SK-N-SH (cell line): ENCODE measurements around the gene SH3PXD2A. TPM values are rescaled to one million over a fixed set of nuclear protein-coding genes. Genes with fewer than 3 reads are reported as not detected.

Experiments
- CTCF ChIA-PET: fragments of 300-600, 350-600 bp; formaldehyde crosslinking; extraction: SDS; loops from one replicate; lab custom pipeline; 2021; lab: Yijun Ruan, JAX
- POLR2A ChIA-PET: fragments of 350-600 bp; sonication (Branson Sonifier 250); formaldehyde crosslinking; extraction: SDS; loops from one replicate; lab custom pipeline; 2020; ENCODE audit warnings: antibody characterized with exemption, inconsistent platforms; lab: Yijun Ruan, JAX
- DNase-seq: peaks from one replicate; pipeline ENCODE4 v3.0.0; 2012
- H2AFZ ChIP-seq: fragments of 200-600 bp; sonication (generic); 2 replicates; pipeline ENCODE4 v1.8.1; 2016; ENCODE audit warnings: antibody characterized with exemption, mild to moderate bottlenecking, low read depth
- H3F3A ChIP-seq: fragments of 200-600 bp; sonication (generic); replicated peaks from 2 replicates; pipeline ENCODE3; 2016; ENCODE audit warnings: antibody characterized with exemption, mild to moderate bottlenecking; ENCODE audit not compliant: insufficient read depth
- H3K27ac ChIP-seq, 2 experiments: fragments of 200-500 bp in 1 of 2; fragments of 200-600 bp in 1 of 2; sonication (Bioruptor generic) in 1 of 2; sonication (generic), shearing (Covaris generic) in 1 of 2; 2 replicates each; pipeline versions ENCODE4 v1.5.1 to v1.6.1; 2014 to 2016; ENCODE audit warnings: low read depth in 2 of 2, inconsistent platforms in 1 of 2, low read length in 1 of 2, mild to moderate bottlenecking in 1 of 2, mixed read lengths in 1 of 2
- H3K27me3 ChIP-seq: fragments of 200-600 bp; sonication (generic), shearing (Covaris generic); 2 replicates; pipeline ENCODE4 v1.6.1; 2016; ENCODE audit warnings: mixed run types; ENCODE audit not compliant: insufficient read depth
- H3K36me3 ChIP-seq, 2 experiments: fragments of 200-500 bp in 1 of 2; fragments of 200-600 bp in 1 of 2; sonication (Bioruptor generic) in 1 of 2; sonication (generic) in 1 of 2; replicated peaks in 1 of 2; 2 replicates each; pipeline versions ENCODE3 to v1.5.1; 2014 to 2016; ENCODE audit warnings: low read length in 1 of 2, mild to moderate bottlenecking in 1 of 2; ENCODE audit not compliant: insufficient read depth in 2 of 2, control insufficient read depth in 1 of 2
- H3K4me1 ChIP-seq, 2 experiments: fragments of 200-500 bp in 1 of 2; fragments of 200-600 bp in 1 of 2; sonication (Bioruptor generic) in 1 of 2; sonication (generic), shearing (Covaris generic) in 1 of 2; 2 replicates each; pipeline versions ENCODE4 v1.5.1 to v1.6.1; 2014 to 2016; ENCODE audit warnings: low read depth in 1 of 2, low read length in 1 of 2, mixed run types in 1 of 2; ENCODE audit not compliant: insufficient read depth in 2 of 2, control insufficient read depth in 1 of 2
- H3K4me2 ChIP-seq: fragments of 200-600 bp; sonication (generic), shearing (Covaris generic); 2 replicates; pipeline ENCODE4 v1.6.1; 2017; ENCODE audit warnings: mixed run types
- H3K4me3 ChIP-seq, 2 experiments: fragments of 200-500 bp in 1 of 2; fragments of 200-600 bp in 1 of 2; sonication (Bioruptor generic) in 1 of 2; sonication (generic), shearing (Covaris generic) in 1 of 2; 2 replicates each; pipeline versions ENCODE4 v1.5.1 to v1.8.1; 2014 to 2016; ENCODE audit warnings: low read depth in 2 of 2, inconsistent platforms in 1 of 2, low read length in 1 of 2, mild to moderate bottlenecking in 1 of 2, mixed read lengths in 1 of 2, moderate library complexity in 1 of 2
- H3K79me2 ChIP-seq: fragments of 200-600 bp; sonication (generic); 2 replicates; pipeline ENCODE4 v1.8.1; 2017; ENCODE audit warnings: mild to moderate bottlenecking; ENCODE audit not compliant: insufficient read depth
- H3K9ac ChIP-seq: fragments of 200-600 bp; sonication (generic); 2 replicates; pipeline ENCODE4 v1.6.1; 2017; ENCODE audit warnings: mixed run types
- H3K9me2 ChIP-seq: fragments of 200-600 bp; sonication (generic); 2 replicates; pipeline ENCODE4 v1.6.1; 2017; ENCODE audit warnings: mixed run types
- H3K9me3 ChIP-seq: fragments of 200-600 bp; sonication (generic); 2 replicates; pipeline ENCODE4 v1.6.1; 2017; ENCODE audit warnings: mixed run types, mild to moderate bottlenecking, moderate library complexity
- H4K20me1 ChIP-seq: fragments of 200-600 bp; sonication (generic); 2 replicates; pipeline ENCODE4 v1.6.1; 2017; ENCODE audit warnings: mild to moderate bottlenecking, mixed run types; ENCODE audit not compliant: insufficient read depth
- ELF1 ChIP-seq: IDR thresholded peaks from 2 replicates; pipeline ENCODE4 v1.4.0; 2012
- EZH2phosphoT487 ChIP-seq: fragments of 200-600 bp; sonication (generic); IDR thresholded peaks from 2 replicates; pipeline ENCODE4 v1.6.1; 2017; ENCODE audit warnings: low read depth, mixed run types, mild to moderate bottlenecking, antibody characterized with exemption, moderate library complexity, borderline replicate concordance
- FOXJ3 ChIP-seq: sonication (generic); formaldehyde crosslinking; IDR thresholded peaks from 2 replicates; pipeline ENCODE4 v1.5.1; 2020; ENCODE audit warnings: mild to moderate bottlenecking, missing genetic modification reagents
- FOXM1 ChIP-seq: IDR thresholded peaks from 2 replicates; pipeline ENCODE4 v1.4.0; 2012; ENCODE audit warnings: low read depth, mild to moderate bottlenecking
- NFIC ChIP-seq: IDR thresholded peaks from 2 replicates; pipeline ENCODE4 v1.4.0; 2012; ENCODE audit warnings: borderline replicate concordance
- RAD21 ChIP-seq: IDR thresholded peaks from 2 replicates; pipeline ENCODE4 v1.6.1; 2012; ENCODE audit warnings: mild to moderate bottlenecking, low read length
- TAF1 ChIP-seq: IDR thresholded peaks from 2 replicates; pipeline ENCODE4 v1.6.1; 2012; ENCODE audit warnings: low read depth, mild to moderate bottlenecking, low read length, moderate library complexity, borderline replicate concordance
- TCF12 ChIP-seq: IDR thresholded peaks from 2 replicates; pipeline ENCODE4 v1.4.0; 2012
- USF2 ChIP-seq: fragments of 150-350 bp; IDR thresholded peaks from 2 replicates; pipeline ENCODE4 v1.6.1; 2017; ENCODE audit warnings: antibody characterized with exemption, low read length, low read depth, borderline replicate concordance
- WGBS: methylation state at CpG from one replicate; pipeline ENCODE4 v1.1.6; 2017; ENCODE audit warnings: low lambda C conversion rate; 5-methylcytosine and 5-hydroxymethylcytosine counted together
- polyA plus RNA-seq, 3 experiments: library from polyadenylated mRNA; depleted of rRNA; stranded (reverse); fragments of >200 nt; gene quantifications; 2 replicates each; pipeline ENCODE4 v1.2.3, GENCODE V29; 2012
- TF ChIP-seq, protein P1 (sequence below): fragments of 200-600 bp; sonication (generic); IDR thresholded peaks from 2 replicates; pipeline ENCODE4 v1.6.1; 2017; ENCODE audit warnings: antibody characterized with exemption, mild to moderate bottlenecking, moderate library complexity
- TF ChIP-seq, protein P2 (sequence below): IDR thresholded peaks from 2 replicates; pipeline ENCODE4; 2012

The SH3PXD2A gene
- polyA plus RNA-seq, 1 of the 3 experiments (the other 2 are of a cell fraction), result 2.5 TPM

DNA sequence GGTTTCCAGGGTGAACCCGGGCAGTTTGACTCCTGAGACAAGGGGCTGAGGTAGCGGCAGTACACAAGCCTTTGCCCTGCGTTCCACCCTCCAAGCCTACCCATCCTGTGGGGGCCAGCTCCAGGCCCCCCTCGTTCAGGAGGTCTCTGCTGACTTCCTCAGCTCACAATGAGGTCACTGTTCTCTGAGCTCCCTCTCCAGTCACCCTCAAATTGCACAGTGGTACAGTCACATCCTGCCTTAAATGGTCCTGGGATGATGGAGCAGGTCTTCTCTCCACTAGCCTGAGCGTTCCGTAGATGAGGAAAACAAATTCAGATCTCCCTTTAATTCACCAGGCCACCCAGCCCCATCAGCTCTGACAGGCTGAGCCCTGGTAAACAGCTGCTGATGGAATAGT lies 90.2 kb downstream of the SH3PXD2A start (continued):
- TF ChIP-seq, protein P1, sequence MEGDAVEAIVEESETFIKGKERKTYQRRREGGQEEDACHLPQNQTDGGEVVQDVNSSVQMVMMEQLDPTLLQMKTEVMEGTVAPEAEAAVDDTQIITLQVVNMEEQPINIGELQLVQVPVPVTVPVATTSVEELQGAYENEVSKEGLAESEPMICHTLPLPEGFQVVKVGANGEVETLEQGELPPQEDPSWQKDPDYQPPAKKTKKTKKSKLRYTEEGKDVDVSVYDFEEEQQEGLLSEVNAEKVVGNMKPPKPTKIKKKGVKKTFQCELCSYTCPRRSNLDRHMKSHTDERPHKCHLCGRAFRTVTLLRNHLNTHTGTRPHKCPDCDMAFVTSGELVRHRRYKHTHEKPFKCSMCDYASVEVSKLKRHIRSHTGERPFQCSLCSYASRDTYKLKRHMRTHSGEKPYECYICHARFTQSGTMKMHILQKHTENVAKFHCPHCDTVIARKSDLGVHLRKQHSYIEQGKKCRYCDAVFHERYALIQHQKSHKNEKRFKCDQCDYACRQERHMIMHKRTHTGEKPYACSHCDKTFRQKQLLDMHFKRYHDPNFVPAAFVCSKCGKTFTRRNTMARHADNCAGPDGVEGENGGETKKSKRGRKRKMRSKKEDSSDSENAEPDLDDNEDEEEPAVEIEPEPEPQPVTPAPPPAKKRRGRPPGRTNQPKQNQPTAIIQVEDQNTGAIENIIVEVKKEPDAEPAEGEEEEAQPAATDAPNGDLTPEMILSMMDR, result no peak
- TF ChIP-seq EZH2phosphoT487, result no peak
- no peak for TF ChIP-seq USF2
- TF ChIP-seq RAD21, result no peak
- peak; percentile 59 for TF ChIP-seq TCF12
- no peak for TF ChIP-seq FOXJ3 (CRISPR knock-in tag)
- TF ChIP-seq, protein P2, sequence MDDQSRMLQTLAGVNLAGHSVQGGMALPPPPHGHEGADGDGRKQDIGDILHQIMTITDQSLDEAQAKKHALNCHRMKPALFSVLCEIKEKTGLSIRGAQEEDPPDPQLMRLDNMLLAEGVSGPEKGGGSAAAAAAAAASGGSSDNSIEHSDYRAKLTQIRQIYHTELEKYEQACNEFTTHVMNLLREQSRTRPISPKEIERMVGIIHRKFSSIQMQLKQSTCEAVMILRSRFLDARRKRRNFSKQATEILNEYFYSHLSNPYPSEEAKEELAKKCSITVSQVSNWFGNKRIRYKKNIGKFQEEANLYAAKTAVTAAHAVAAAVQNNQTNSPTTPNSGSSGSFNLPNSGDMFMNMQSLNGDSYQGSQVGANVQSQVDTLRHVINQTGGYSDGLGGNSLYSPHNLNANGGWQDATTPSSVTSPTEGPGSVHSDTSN, result 0 out of 2 replicates have a peak, but pooled peaks have one; percentile 11

DNA sequence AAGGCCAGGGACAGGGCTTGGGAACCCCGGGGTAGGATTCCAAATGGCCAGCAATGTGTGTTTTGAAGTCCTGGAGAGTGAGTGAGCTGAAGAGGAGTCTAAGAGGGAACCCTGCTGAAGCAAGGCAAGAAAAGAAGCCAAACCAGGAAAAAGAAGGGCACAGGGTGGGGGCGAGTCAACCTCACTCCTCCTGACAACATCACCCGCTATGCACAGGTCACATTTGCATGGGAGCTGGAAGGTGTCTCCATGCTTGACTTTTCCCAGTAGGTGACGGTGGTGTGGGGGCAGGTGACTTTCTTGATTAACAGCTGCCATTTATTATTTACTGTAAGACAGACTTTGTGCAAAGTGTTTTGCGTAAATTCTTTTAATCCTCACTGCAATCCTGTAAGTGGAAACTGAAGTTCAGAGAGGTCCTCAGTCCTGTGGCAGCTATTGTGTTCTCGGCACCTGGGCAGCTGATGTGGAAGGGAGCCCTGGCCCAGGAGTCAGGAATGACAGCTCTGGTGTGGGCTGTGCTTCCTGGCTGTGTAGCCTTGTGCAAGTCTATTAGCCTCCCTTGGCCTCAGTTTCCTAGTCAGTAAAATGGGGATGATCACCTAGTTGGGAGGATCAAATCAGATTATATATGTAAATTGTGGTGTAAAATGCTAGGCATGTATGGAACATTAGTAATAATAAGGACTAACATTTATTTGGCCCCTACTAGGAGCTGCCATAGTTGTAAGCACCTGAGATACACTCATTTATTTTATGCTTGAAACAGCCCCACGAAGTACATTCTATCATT lies 90.9 kb downstream of the SH3PXD2A start:
- Histone ChIP-seq H3K4me3 (no peak overlapping the region), H3K9ac (0 out of 2 replicates have a peak overlapping the region, but pooled peaks have one; percentile 22), H3K27ac (peak overlapping the region in 1 of 2 experiments; percentile 75; a peak in 2 of 4 replicates), H3K9me2 (no peaks in the 10 kb centered on the region), H3K4me2 (peak overlapping the region; percentile 62; the same call in 1 of the 2 replicates), H3F3A (peaks cover 4% of the 10 kb centered on the region), H3K27me3 (no peaks in the 10 kb centered on the region), H2AFZ (no peak overlapping the region), H3K36me3 (no peaks in the 10 kb centered on the region), H3K79me2 (peaks cover 10% of the 10 kb centered on the region; the same call in 1 of the 2 replicates), H3K4me1 (peaks cover 36 to 58% of the 10 kb centered on the region in 2 experiments; a peak in 3 of 4 replicates), H3K9me3 (no peaks in the 10 kb centered on the region), H4K20me1 (no peaks in the 10 kb centered on the region)
- 90% methylated on average over 7 of the region's 7 CpGs for WGBS
- TF ChIP-seq TAF1, result no peak
- no peak for TF ChIP-seq TCF12
- no peak for TF ChIP-seq ELF1
- no peak for TF ChIP-seq NFIC
- no peak for TF ChIP-seq FOXM1
- no peak for TF ChIP-seq FOXJ3 (CRISPR knock-in tag)
- no peak for TF ChIP-seq EZH2phosphoT487
- DNase-seq, result no peak
- CTCF ChIA-PET, result interaction anchor here (0.8 to 5.3 kb wide), 10 partner anchors 11 to 243 kb away, joined by 3 to 40 read pairs (median 4); partner anchors contain the start of gene SH3PXD2A
- POLR2A ChIA-PET, result no interaction called here
